NCI-H2227 (cell line): Measurements from ENCODE around the gene GPN2.
"Not testable (repeated sequence)": the region's sequence is repeated elsewhere in the genome, so short reads cannot be mapped to it uniquely, and the experiment has no call there.

Experiments used
- DNase-seq: peaks from one replicate; lab custom pipeline; 2025; ENCODE audit not compliant: unreplicated experiment; lab: John Stamatoyannopoulos, UW

Gene GPN2

DNA sequence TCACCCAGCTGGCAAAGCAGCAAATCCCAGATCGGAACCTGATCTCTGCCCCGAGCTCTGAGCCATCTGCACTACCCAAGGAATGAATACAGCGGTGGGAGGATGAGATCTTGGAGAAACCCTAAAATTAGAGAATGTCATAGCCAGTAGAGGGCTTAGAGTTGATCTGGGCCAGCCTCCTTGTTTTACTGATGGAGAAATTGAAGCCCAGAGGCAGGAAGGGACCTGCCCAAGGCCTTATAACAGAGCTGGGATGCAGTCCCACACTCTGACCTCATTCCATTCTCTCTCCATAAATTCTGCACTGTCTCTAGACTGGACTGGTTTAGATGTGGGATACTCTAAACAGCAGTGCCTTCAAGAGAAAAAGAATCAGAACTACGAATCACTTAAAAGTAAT is 31.9 kb downstream of the GPN2 start:
- no peak for DNase-seq

GRCh38 chr1:26857473-26858060 is 32.5 kb downstream of the GPN2 start:
- no peak for DNase-seq

DNA sequence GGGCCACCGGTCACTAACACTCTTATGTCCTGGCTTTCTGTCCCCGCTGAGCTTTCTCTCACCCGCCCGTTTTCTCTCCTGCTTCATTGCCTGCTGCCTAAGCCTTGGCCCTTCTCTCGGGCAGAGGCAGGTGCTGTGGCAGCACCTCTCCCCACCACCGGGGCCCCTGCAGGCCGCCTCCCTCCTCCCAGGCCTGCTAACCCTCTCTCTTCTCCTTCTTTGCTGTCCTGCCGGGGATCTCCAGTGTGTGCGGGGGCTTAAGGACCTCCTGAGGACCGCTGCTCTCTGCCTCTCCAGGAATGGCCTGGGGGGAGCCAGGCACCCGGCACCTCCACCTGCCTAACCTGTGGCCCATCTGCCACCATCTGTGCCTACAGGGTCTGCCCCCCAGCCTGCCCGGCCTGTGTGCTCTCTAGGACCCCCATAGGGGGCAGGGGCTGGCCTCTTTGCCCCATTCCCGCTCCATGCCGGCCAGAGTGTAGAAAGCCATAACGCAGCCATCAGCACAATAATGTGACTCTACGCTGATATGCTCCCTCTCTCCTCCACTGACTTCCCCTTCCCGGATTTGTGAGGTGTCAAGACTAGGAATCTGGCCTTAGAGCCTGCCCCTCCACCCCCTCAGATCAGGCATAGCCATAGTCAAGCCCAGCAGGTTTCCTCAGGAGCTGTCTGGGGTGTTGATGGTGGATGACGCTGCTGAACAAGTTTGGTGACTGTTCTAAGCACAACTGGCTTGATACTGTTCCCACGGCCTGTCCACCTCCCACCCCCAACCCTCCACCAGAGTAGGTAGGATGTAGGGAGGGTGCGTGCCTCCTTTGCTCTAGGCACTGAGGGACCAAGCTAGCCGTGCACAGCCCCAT is 33.2 kb downstream of the GPN2 start:
- DNase-seq: no peak

- no peak for DNase-seq
Observed at GRCh38 chr1:26856181-26856580, 33.9 kb downstream of the GPN2 start.

DNA sequence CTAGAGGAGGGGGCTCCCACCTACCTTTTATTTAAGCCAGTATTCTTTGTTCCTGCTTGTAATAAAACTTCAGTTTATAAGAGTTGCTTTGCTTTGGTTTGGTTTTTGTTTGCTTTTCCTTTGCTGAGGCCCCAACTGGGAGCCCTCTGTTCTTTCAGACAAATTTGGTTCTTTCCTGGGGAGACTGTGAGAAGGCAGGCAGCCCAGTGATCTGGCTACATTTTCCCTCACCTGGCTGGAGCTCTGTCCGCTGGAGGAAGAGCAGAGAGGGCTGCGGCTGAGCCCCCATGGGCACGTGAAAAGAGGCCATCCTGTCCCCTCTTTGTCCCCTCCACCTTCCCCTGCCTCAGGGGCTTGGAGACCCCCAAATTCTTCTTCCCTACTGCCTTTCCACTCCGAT is 34.4 kb downstream of the GPN2 start:
- no peak for DNase-seq

- no peak for DNase-seq
Observed at GRCh38 chr1:26854906-26855305, 35.2 kb downstream of the GPN2 start.

GRCh38 chr1:26853600-26853999 is 36.5 kb downstream of the GPN2 start:
- no peak for DNase-seq

DNA sequence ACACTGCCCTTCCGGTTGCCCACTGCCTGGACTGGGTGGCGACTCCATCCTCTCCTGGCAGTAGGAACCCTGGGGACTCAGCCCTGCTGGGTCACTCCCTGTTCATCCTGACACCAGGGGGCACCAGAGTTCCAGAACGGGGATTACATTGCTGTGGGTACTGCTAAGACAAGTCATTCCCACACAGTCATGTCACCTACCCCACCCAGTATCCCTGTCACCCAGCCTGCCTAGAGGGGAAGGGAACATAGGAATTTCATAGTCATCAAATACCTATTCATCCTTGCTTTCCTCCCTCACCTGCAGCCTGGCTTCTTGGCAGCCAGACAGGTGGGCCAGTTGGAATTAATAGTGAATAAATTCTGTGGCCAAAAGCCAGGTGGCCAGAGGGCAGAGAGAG is 36.9 kb downstream of the GPN2 start:
- peak; percentile 80 for DNase-seq

- DNase-seq: no peak
Observed at GRCh38 chr1:26852701-26853100, 37.4 kb downstream of the GPN2 start.

- DNase-seq: no peak
Observed at GRCh38 chr1:26851106-26851684, 38.9 kb downstream of the GPN2 start.

DNA sequence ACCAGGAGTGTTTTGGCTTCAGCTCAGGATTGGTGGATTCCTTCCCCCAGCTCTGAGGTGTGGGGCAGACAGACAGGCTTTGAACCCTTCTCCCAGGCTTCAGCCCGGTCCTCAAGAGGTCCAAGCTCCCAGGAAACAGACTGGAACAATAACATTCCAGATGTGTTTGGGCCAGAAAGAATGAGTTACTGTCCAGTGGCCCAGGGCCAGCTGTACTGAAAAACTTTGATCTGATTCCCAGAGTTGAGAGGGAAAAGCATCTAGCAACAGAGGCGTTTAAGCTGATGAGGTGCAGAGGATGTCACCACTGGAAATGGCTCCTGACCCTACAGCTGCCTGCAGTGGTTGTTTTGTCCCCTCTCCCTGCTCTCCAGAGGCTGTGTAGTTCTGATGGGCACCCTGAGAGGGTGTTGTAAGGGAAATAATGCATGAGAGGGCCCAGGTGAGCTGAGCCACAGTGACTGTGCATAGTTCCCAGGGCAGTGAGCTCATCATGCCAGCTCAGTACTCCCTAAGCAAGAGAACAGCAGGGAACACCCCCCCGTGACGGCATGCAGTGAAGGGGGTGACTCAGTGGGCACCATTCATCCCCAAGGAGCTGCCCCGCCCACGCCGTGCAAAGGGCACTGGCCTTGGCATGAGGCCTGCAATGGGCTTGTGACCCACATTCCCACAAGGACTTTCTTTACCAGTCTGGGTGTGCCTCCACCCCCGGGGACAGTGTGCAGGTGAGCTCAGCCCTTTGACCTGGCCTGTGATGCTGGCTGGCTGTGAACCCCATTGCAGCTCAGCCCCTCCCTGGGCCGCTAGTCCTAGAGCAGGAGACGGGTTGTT is 40.9 kb downstream of the GPN2 start:
- DNase-seq: no peak

DNA sequence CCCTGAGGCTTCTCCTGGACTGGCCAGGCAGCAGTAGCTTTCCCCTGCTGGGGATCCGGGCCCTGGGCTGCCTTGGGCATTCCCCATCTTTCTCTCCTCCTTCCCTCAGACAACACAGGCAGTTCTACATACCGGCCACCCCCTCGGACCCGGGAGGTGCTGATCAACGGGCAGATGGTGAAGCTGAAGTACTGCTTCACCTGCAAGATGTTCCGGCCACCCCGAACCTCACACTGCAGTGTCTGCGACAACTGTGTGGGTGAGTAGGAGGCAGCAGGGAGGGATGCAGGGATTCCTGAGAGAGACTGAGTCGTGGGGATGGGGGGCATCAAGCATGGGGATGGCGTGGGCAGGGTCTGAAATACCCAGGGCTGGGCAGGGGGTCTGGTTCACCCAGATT is 41.6 kb downstream of the GPN2 start:
- DNase-seq: no peak

- not testable (repeated sequence) for DNase-seq
Observed at GRCh38 chr1:26847826-26848225, 42.3 kb downstream of the GPN2 start.

- DNase-seq: no peak
Observed at GRCh38 chr1:26844424-26845196, 45.5 kb downstream of the GPN2 start.

- no peak for DNase-seq
Observed at GRCh38 chr1:26839779-26840178, 50.3 kb downstream of the GPN2 start.

GRCh38 chr1:26839339-26839722 is 50.8 kb downstream of the GPN2 start:
- no peak for DNase-seq

DNA sequence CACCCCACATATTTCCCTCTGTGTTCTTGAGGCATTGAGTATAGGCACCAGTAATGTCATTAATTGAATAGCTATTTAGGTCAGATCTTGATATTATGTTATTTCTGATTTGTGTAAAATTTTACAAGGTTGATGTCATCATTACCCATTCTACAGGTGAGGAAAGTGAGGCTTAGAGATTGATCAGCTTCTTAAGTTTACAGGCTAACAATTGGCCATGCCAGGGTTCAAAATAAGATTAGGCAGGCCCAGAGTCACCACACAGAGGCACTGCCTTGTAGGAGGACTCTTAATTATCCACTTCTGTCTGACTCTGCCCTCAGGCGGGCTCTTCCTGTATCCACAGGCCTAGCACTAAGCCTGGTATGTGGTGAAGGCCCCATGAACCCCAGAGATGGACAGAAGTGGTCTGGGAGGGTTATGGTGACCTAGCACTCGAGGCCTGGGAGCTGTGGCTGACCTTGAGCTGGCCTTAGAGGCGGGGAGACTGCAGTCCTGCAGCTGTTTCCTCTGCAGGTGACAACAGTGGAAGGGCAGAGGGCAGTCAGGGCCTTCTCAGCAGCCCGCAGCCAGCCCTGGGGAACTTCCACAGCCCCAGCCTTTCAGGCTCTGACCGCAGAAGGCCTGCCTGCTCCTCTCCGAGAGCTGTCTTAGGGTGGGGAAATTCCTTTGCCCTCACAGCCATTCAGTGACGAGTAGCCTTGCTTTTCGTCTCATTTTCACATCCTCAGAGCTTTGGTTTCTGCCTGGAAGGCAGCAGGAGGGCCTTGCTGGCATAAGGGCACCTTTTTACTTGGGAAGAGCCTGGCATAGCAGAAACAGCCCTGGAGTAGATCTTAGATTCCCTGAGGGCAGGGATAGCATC is 51.4 kb downstream of the GPN2 start:
- no peak for DNase-seq

GRCh38 chr1:26837665-26838064 is 52.4 kb downstream of the GPN2 start:
- DNase-seq: not testable (repeated sequence)
